ENCODE data around the gene MCCD1.
A peak's percentile ranks its signal among the peaks of the same experiment; 100 is the strongest.

MCCD1 gene

GRCh38 chr6:31573239-31574105 lies 44.7 kb downstream of the MCCD1 start:
- no peak for DNase-seq

GRCh38 chr6:31574106-31575061 lies 45.6 kb downstream of the MCCD1 start:
- DNase-seq, result no peak

GRCh38 chr6:31575335-31575901 lies 46.7 kb downstream of the MCCD1 start, which contains the start of gene TNF:
TSS of gene TNF (plus strand) at chr6:31575565. CDS start at chr6:31575742, 177 bp downstream.
- DNase-seq, result peak; percentile 54

- no peak for DNase-seq
These were observed 47.4 kb downstream of the MCCD1 start for GRCh38 chr6:31575952-31576685.

GRCh38 chr6:31576897-31577578 lies 48.3 kb downstream of the MCCD1 start:
- DNase-seq, result peak; percentile 48

GRCh38 chr6:31577579-31577966 lies 48.8 kb downstream of the MCCD1 start:
- no peak for DNase-seq

- no peak for DNase-seq
These were observed 49.7 kb downstream of the MCCD1 start for GRCh38 chr6:31578184-31579118.

- no peak for DNase-seq
These were observed 50.4 kb downstream of the MCCD1 start for GRCh38 chr6:31579119-31579505.
